CD14-positive monocyte (primary cell): Measurements from ENCODE around the gene ADAMTS7. TPM values are rescaled to one million over a fixed set of nuclear protein-coding genes. Genes with fewer than 3 reads are reported as not detected.
"Not testable (repeated sequence)": the region's sequence is repeated elsewhere in the genome, so short reads cannot be mapped to it uniquely, and the experiment has no call there.

Experiments used
- DNase-seq, 3 donors: peaks; one replicate each; pipeline ENCODE4 v3.0.0-alpha.2; 2011 to 2022
- H2AFZ ChIP-seq: 2 replicates; pipeline ENCODE4 v1.6.0; 2012; ENCODE audit warnings: mild to moderate bottlenecking, low read depth, low read length, inconsistent platforms; ENCODE audit not compliant: insufficient read depth, poor library complexity, severe bottlenecking
- H3K27ac ChIP-seq, 2 donors: 1 replicate in 1 of 2; 2 replicates in 1 of 2; pipeline ENCODE4 v1.5.1; 2012 to 2013; ENCODE audit warnings: low read length in 2 of 2, control low read depth in 1 of 2, inconsistent platforms in 1 of 2, low read depth in 1 of 2, mild to moderate bottlenecking in 1 of 2
- H3K27me3 ChIP-seq, 2 donors: one replicate each; pipeline versions ENCODE4 v1.6.0 to v1.6.1; 2011 to 2013; ENCODE audit warnings: low read length in 2 of 2; ENCODE audit not compliant: control insufficient read depth in 2 of 2, insufficient read depth in 2 of 2
- H3K36me3 ChIP-seq, 2 donors: replicated peaks in 1 of 2; 1 replicate in 1 of 2; 2 replicates in 1 of 2; pipeline versions ENCODE4 v1.5.1 to v1.6.1; 2012 to 2013; ENCODE audit warnings: low read length in 2 of 2, control low read depth in 1 of 2, inconsistent platforms in 1 of 2, mild to moderate bottlenecking in 1 of 2; ENCODE audit not compliant: insufficient read depth in 2 of 2, control insufficient read depth in 1 of 2
- H3K4me1 ChIP-seq, 2 donors: 1 replicate in 1 of 2; 2 replicates in 1 of 2; pipeline versions ENCODE4 v1.5.1 to v1.6.1; 2012 to 2013; ENCODE audit warnings: low read length in 2 of 2, control low read depth in 1 of 2, inconsistent platforms in 1 of 2, mild to moderate bottlenecking in 1 of 2, moderate library complexity in 1 of 2; ENCODE audit not compliant: insufficient read depth in 2 of 2, control insufficient read depth in 1 of 2
- H3K4me2 ChIP-seq: replicated peaks from 2 replicates; pipeline ENCODE3; 2012; ENCODE audit warnings: low read length, moderate library complexity, mild to moderate bottlenecking; ENCODE audit not compliant: poor library complexity, severe bottlenecking; ENCODE audit errors: extremely low read depth
- H3K4me3 ChIP-seq, 3 experiments: fragments of 200-600 bp in 1 of 3; sonication (generic) in 1 of 3; replicated peaks in 1 of 3; 1 replicate in 2 of 3; 2 replicates in 1 of 3; pipeline ENCODE4 v1.5.1; 2011 to 2013; ENCODE audit warnings: low read length in 3 of 3, mild to moderate bottlenecking in 3 of 3, control low read depth in 2 of 3, low read depth in 2 of 3, inconsistent platforms in 1 of 3, moderate library complexity in 1 of 3
- H3K79me2 ChIP-seq: 2 replicates; pipeline ENCODE4 v1.6.0; 2012; ENCODE audit warnings: mild to moderate bottlenecking, control low read depth, inconsistent platforms, low read length, moderate library complexity; ENCODE audit not compliant: insufficient read depth
- H3K9ac ChIP-seq: 2 replicates; pipeline ENCODE4 v1.6.0; 2017; ENCODE audit warnings: low read length, mild to moderate bottlenecking; ENCODE audit not compliant: insufficient read depth, poor library complexity, severe bottlenecking
- H3K9me3 ChIP-seq, 2 donors: replicated peaks in 1 of 2; 1 replicate in 1 of 2; 2 replicates in 1 of 2; pipeline versions ENCODE4 v1.5.1 to v1.6.1; 2012 to 2013; ENCODE audit warnings: low read length in 2 of 2, control low read depth in 1 of 2; ENCODE audit not compliant: control insufficient read depth in 1 of 2, insufficient read depth in 1 of 2
- H4K20me1 ChIP-seq: 2 replicates; pipeline ENCODE4 v1.6.0; 2012; ENCODE audit warnings: mild to moderate bottlenecking, low read length, control low read depth, moderate library complexity; ENCODE audit not compliant: insufficient read depth
- H3K27ac Mint-ChIP-seq, 7 donors: one replicate each; pipeline ENCODE4 v1.8.0; 2020; ENCODE audit warnings: mild to moderate bottlenecking in 7 of 7, mixed read lengths in 7 of 7, moderate library complexity in 6 of 7, inconsistent platforms in 2 of 7
- H3K27me3 Mint-ChIP-seq, 3 donors: one replicate each; pipeline ENCODE4 v1.8.0; 2021 to 2022; ENCODE audit warnings: low read depth in 3 of 3, mild to moderate bottlenecking in 3 of 3, mixed read lengths in 3 of 3, moderate library complexity in 3 of 3, inconsistent platforms in 1 of 3
- H3K36me3 Mint-ChIP-seq, 2 donors: one replicate each; pipeline ENCODE4 v1.8.0; 2020; ENCODE audit warnings: mixed read lengths in 2 of 2, inconsistent platforms in 1 of 2, mild to moderate bottlenecking in 1 of 2
- H3K4me1 Mint-ChIP-seq: one replicate; pipeline ENCODE4 v1.8.0; 2020; ENCODE audit warnings: mild to moderate bottlenecking, mixed read lengths
- H3K4me3 Mint-ChIP-seq, 2 donors: one replicate each; pipeline ENCODE4 v1.8.0; 2020; ENCODE audit warnings: mild to moderate bottlenecking in 2 of 2, mixed read lengths in 2 of 2, moderate library complexity in 1 of 2
- H3K9me3 Mint-ChIP-seq, 7 donors: one replicate each; pipeline ENCODE4 v1.8.0; 2020 to 2022; ENCODE audit warnings: mixed read lengths in 7 of 7, mild to moderate bottlenecking in 6 of 7, moderate library complexity in 6 of 7, inconsistent platforms in 2 of 7
- WGBS: methylation state at CpG from one replicate; pipeline ENCODE4 v1.1.5; 2013; ENCODE audit warnings: missing lambda C conversion rate; ENCODE audit not compliant: insufficient coverage; 5-methylcytosine and 5-hydroxymethylcytosine counted together
- intact Hi-C, 2 donors: fragments of 100-400 bp; cut with micrococcal nuclease; formaldehyde crosslinking; loops; one replicate each; pipeline versions ENCODE4 v1.15.0 to v1.15.1; 2023
- polyA plus RNA-seq, 3 donors: library from polyadenylated mRNA; depleted of rRNA in 1 of 3; unstranded in 2 of 3; stranded (reverse) in 1 of 3; fragments of 300-500 nt in 2 of 3; fragments of >200 nt in 1 of 3; fragmentation: Illumina TruSeq in 2 of 3; gene quantifications; 1 replicate in 2 of 3; 2 replicates in 1 of 3; pipeline ENCODE4 v1.2.3, GENCODE V29; 2012 to 2021
- TF ChIP-seq, protein P1 (sequence below): fragments of 200-600 bp; IDR thresholded peaks from one replicate; pipeline ENCODE4 v1.8.0; 2022; ENCODE audit warnings: antibody characterized with exemption, mild to moderate bottlenecking

ADAMTS7 gene
- polyA plus RNA-seq, 3 donors, result not detected

GRCh38 chr15:78766041-78766440, 45.2 kb downstream of the ADAMTS7 start:
- intact Hi-C loops, result no loop called here
- no peak overlapping the region for H3K9ac ChIP-seq
- H3K4me3 ChIP-seq, result no peak overlapping the region
- Mint-ChIP-seq H3K36me3 (no peaks in the 10 kb centered on the region), H3K4me1 (peaks cover 6% of the 10 kb centered on the region), H3K27ac (no peak overlapping the region), H3K4me3 (no peak overlapping the region), H3K27me3 (peaks cover 0 to 5% (median 3%) of the 10 kb centered on the region in 3 donors), H3K9me3 (no peaks in the 10 kb centered on the region)
- no peak for DNase-seq
- TF ChIP-seq, protein P1, sequence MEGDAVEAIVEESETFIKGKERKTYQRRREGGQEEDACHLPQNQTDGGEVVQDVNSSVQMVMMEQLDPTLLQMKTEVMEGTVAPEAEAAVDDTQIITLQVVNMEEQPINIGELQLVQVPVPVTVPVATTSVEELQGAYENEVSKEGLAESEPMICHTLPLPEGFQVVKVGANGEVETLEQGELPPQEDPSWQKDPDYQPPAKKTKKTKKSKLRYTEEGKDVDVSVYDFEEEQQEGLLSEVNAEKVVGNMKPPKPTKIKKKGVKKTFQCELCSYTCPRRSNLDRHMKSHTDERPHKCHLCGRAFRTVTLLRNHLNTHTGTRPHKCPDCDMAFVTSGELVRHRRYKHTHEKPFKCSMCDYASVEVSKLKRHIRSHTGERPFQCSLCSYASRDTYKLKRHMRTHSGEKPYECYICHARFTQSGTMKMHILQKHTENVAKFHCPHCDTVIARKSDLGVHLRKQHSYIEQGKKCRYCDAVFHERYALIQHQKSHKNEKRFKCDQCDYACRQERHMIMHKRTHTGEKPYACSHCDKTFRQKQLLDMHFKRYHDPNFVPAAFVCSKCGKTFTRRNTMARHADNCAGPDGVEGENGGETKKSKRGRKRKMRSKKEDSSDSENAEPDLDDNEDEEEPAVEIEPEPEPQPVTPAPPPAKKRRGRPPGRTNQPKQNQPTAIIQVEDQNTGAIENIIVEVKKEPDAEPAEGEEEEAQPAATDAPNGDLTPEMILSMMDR, result no peak
- no peak overlapping the region for H2AFZ ChIP-seq
- no peaks in the 10 kb centered on the region for H3K79me2 ChIP-seq
- H3K36me3 ChIP-seq, result no peaks in the 10 kb centered on the region
- H3K4me1 ChIP-seq, result peaks cover 5 to 7% of the 10 kb centered on the region in 2 donors
- no peak overlapping the region for H3K4me2 ChIP-seq
- H3K27me3 ChIP-seq, result no peaks in the 10 kb centered on the region
- no peaks in the 10 kb centered on the region for H3K9me3 ChIP-seq
- no peaks in the 10 kb centered on the region for H4K20me1 ChIP-seq
- H3K27ac ChIP-seq, result no peak overlapping the region
- WGBS, result 100% methylated on average over 5 of the region's 6 CpGs

DNA sequence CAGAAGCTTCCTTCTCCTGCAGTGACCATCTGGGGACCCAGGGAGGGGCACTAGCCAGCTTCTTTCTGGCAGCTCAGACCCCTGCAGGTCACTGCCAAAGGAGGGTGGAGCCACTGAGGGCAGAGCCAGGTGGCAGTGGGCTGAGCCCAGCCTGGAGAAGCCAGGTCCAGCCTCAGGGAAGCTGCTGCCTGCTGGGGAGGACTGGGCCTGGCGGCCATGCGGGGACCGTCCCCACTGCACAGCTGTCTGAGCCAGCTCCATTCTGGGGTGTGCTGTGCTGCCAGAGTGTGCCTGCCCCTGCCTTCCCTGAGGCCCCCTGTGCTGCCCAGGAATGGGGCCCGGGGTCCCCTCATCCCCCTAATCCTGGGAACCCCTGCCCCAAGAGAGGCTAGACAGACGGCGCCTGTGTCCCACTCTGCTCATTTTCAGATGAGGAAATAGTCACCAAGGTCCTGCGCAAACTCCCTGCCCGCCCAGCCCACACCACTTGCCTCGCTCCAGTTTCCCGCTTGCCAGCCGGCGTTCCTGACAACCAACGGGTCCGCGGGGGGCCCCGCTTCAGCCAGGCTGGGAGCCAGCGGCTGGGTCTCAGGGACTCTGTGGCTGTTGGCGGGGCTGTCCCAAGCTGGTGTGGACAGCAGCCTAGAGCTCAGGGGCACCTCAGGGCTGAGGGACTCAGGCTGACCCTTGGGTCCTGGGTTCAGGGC, 46.0 kb downstream of the ADAMTS7 start:
- H4K20me1 ChIP-seq, H3K79me2 ChIP-seq, H3K27me3 ChIP-seq, H3K36me3 ChIP-seq, H2AFZ ChIP-seq, intact Hi-C loops, H3K27ac Mint-ChIP-seq, H3K4me1 Mint-ChIP-seq, H3K27me3 Mint-ChIP-seq, H3K4me3 ChIP-seq, H3K4me1 ChIP-seq, H3K4me3 Mint-ChIP-seq, H3K4me2 ChIP-seq, H3K9ac ChIP-seq, H3K27ac ChIP-seq, H3K36me3 Mint-ChIP-seq, DNase-seq, H3K9me3 Mint-ChIP-seq, H3K9me3 ChIP-seq: not testable (repeated sequence)
- WGBS, result 88% methylated on average over 11 of the region's 18 CpGs

DNA sequence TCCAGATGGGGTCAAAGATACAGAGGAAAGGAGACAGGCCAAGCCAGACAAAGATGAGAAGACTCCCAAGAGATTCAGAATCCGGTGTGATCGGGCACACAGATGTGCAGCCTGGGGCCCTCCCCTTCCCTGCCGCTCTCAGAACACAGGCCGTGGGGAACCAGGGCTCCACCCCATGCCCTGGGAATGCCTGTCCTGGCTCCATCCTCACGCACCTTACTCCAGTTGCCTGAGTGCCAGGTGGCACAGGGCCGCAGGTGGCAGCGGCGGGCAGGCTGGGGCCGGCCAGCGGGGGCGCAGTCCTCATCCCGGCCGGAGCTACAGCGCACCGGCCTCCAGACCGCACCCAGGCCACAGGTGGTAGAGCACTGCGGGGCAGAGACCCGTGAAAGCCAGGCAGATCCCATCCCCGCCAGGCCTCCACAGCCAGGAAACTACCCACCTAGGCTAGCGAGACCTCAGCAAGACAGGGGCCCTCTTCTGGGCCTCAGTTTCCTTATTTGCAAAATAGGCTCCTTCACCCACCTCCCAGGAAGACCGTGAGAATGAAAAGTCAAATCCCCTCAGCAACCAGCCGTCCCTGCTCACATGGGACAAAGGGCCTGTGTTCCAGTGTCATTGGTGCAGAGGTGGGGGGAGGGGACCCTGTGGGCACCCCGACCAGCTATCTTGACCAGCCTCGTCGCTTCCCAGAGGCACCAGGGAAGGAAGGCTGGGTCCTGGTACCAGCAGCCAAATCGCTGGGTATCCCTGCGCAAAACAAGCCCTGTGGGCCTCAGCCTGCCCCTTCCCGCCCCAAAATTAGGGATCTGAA, 46.7 kb downstream of the ADAMTS7 start:
- H3K9me3 Mint-ChIP-seq, H3K4me1 ChIP-seq, H3K27ac Mint-ChIP-seq, intact Hi-C loops, H3K36me3 Mint-ChIP-seq, H3K27me3 Mint-ChIP-seq, H3K27ac ChIP-seq, DNase-seq, H3K36me3 ChIP-seq, H4K20me1 ChIP-seq, H3K4me3 Mint-ChIP-seq, H2AFZ ChIP-seq, H3K9ac ChIP-seq, H3K9me3 ChIP-seq, H3K27me3 ChIP-seq, H3K4me1 Mint-ChIP-seq, H3K4me3 ChIP-seq, H3K4me2 ChIP-seq, H3K79me2 ChIP-seq: not testable (repeated sequence)
- WGBS, result 93% methylated on average over 22 of the region's 28 CpGs
